Stimulated activated memory B cell treated with anti-CD40 and anti-IgM and Interleukin-4, amounts not matched to agents 10 μg/mL and 1 μg/mL and 100 μg/mL, for 72 hours (primary cell): Measurements from ENCODE around the gene KIF19.

Source experiments
- ATAC-seq: fragments of 150-1000 bp; cut with Tn5 transposase; 2 replicates; pipeline ENCODE4 v1.10.0; 2021
- H3K27ac Mint-ChIP-seq: one replicate; pipeline ENCODE4 v1.8.0; 2022; ENCODE audit warnings: mild to moderate bottlenecking, mixed read lengths
- H3K27me3 Mint-ChIP-seq: one replicate; pipeline ENCODE4 v1.8.0; 2022; ENCODE audit warnings: mixed read lengths
- H3K36me3 Mint-ChIP-seq: one replicate; pipeline ENCODE4 v1.8.0; 2022; ENCODE audit warnings: mixed read lengths
- H3K4me1 Mint-ChIP-seq: one replicate; pipeline ENCODE4 v1.8.0; 2022; ENCODE audit warnings: mixed read lengths
- H3K4me3 Mint-ChIP-seq: one replicate; pipeline ENCODE4 v1.8.0; 2022; ENCODE audit warnings: mild to moderate bottlenecking, moderate library complexity, mixed read lengths
- H3K9me3 Mint-ChIP-seq: one replicate; pipeline ENCODE4 v1.8.0; 2022; ENCODE audit warnings: mixed read lengths

KIF19 gene

GRCh38 chr17:74360899-74361229 lies 34.8 kb downstream of the KIF19 start:
- Mint-ChIP-seq H3K9me3 (no peaks in the 10 kb centered on the region), H3K36me3 (no peaks in the 10 kb centered on the region), H3K27me3 (peaks cover 64% of the 10 kb centered on the region), H3K27ac (no peak overlapping the region), H3K4me3 (no peak overlapping the region), H3K4me1 (no peaks in the 10 kb centered on the region)
- ATAC-seq: no peak

GRCh38 chr17:74361230-74362068 lies 35.4 kb downstream of the KIF19 start, which contains the start of gene BTBD17:
Gene BTBD17 (minus strand): TSS chr17:74361868. CDS start chr17:74361819, 49 bp downstream.
- Mint-ChIP-seq H3K9me3 (no peaks in the 10 kb centered on the region), H3K4me3 (no peak within 1 kb of the TSS), H3K4me1 (no peaks in the 10 kb centered on the region), H3K27ac (no peak within 1 kb of the TSS), H3K36me3 (no peaks in the 10 kb centered on the region), H3K27me3 (peaks cover 64% of the 10 kb centered on the region)
- ATAC-seq: peak; percentile 46

DNA sequence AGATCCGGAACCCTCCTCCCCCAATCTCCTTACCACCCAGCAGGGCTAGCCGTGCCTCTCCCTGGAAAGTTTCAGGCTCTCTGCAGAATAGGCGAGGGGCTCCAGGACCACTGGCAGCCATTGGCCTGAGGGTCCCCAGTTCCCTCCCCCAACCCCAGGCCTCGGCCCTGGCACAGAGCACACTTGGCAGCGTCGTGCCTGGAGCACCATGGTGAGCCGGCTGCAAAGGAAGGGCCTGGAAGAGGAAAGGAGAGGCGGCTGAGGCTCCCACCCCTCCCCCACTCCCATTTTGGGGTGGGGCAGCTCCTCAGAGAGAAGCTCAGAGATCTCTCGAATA lies 36.0 kb downstream of the KIF19 start:
- no peaks in the 10 kb centered on the region for H3K9me3 Mint-ChIP-seq
- no peak overlapping the region for H3K27ac Mint-ChIP-seq
- no peaks in the 10 kb centered on the region for H3K36me3 Mint-ChIP-seq
- H3K27me3 Mint-ChIP-seq: peaks cover 67% of the 10 kb centered on the region
- no peaks in the 10 kb centered on the region for H3K4me1 Mint-ChIP-seq
- ATAC-seq: no peak
- H3K4me3 Mint-ChIP-seq: no peak overlapping the region

- Mint-ChIP-seq H3K4me1 (peaks cover 1% of the 10 kb centered on the region), H3K27me3 (peaks cover 71% of the 10 kb centered on the region), H3K27ac (no peak overlapping the region), H3K36me3 (no peaks in the 10 kb centered on the region), H3K9me3 (no peaks in the 10 kb centered on the region), H3K4me3 (no peak overlapping the region)
- no peak for ATAC-seq
Measured at GRCh38 chr17:74362810-74363498, 36.9 kb downstream of the KIF19 start.

DNA sequence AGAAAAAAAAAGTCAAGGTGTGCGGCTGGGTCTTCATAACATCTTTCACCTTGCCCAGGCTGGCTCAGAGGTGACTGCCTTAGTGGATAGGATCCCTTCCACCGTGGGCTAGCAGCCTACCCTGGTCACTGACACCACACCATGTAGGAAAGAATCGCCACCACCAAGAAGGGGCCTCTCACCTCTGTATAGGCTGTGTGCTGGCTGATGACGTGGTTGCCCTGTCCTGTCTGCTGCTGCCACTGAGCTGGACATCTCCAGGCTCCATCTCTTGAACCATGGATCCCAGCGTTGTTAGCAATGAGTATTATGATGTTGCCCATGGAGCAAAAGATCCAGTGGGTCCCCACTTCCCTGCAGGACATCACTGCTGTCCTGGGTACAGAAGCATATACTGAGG lies 41.2 kb downstream of the KIF19 start, which contains the start of gene GPR142:
Gene GPR142 (plus strand): TSS at position 301 of the 400 bp plus-strand sequence. CDS start 2,035 bp downstream, outside the sequence.
- no peaks in the 10 kb centered on the region for H3K36me3 Mint-ChIP-seq
- H3K27me3 Mint-ChIP-seq: peaks cover 64% of the 10 kb centered on the region
- ATAC-seq: no peak
- no peaks in the 10 kb centered on the region for H3K9me3 Mint-ChIP-seq
- no peak within 1 kb of the TSS for H3K27ac Mint-ChIP-seq
- no peak within 1 kb of the TSS for H3K4me3 Mint-ChIP-seq
- H3K4me1 Mint-ChIP-seq: peaks cover 18% of the 10 kb centered on the region

DNA sequence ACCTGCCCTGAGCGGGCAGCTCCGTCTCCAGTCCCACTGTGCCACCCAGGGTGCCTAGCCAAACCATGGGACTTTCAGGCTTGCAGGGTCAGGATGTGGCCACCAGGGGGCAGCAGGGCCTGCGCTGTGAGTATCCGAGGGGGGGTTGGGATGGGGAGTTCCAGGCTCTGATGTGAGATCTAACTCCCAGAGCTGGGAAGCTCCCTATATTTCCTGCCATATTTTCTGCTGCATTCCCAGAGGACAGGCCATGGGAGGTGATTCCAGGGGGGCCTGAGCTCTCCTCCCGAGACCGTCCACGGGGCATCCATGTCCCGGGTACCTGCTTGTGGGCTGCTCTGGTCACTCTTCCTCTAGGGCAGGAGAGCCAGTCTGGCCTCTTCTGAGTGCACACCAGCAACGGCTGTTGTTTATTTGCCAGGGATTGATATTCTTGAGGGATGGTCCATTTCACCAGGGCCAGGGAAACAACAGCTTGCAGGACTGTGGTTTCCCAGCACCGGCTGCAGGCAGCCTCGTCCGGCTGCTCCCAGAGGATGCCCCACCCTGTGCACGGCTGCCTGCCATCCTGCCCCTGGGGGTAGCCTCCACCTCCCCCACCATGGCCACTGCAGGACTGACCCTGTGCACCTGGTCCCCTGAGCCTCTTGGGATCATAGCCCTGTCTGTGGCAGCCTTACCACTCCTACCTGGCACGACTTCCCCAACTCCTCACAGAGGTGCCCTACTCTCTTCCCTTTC lies 42.5 kb downstream of the KIF19 start:
- H3K36me3 Mint-ChIP-seq: no peaks in the 10 kb centered on the region
- H3K9me3 Mint-ChIP-seq: no peaks in the 10 kb centered on the region
- ATAC-seq: peak; percentile 63
- peaks cover 69% of the 10 kb centered on the region for H3K27me3 Mint-ChIP-seq
- H3K4me1 Mint-ChIP-seq: peaks cover 18% of the 10 kb centered on the region
- H3K4me3 Mint-ChIP-seq: no peak overlapping the region
- H3K27ac Mint-ChIP-seq: no peak overlapping the region

- peak overlapping the region; percentile 12 for H3K4me3 Mint-ChIP-seq
- no peaks in the 10 kb centered on the region for H3K9me3 Mint-ChIP-seq
- no peak overlapping the region for H3K27ac Mint-ChIP-seq
- H3K27me3 Mint-ChIP-seq: peaks cover 69% of the 10 kb centered on the region
- H3K36me3 Mint-ChIP-seq: no peaks in the 10 kb centered on the region
- peaks cover 18% of the 10 kb centered on the region for H3K4me1 Mint-ChIP-seq
- ATAC-seq: peak; percentile 44
Measured at GRCh38 chr17:74369221-74369620, 43.2 kb downstream of the KIF19 start.

- Mint-ChIP-seq H3K27me3 (peaks cover 69% of the 10 kb centered on the region), H3K9me3 (no peaks in the 10 kb centered on the region), H3K36me3 (no peaks in the 10 kb centered on the region), H3K27ac (no peak overlapping the region), H3K4me3 (no peak overlapping the region), H3K4me1 (peaks cover 18% of the 10 kb centered on the region)
- no peak for ATAC-seq
Measured at GRCh38 chr17:74369665-74370490, 43.9 kb downstream of the KIF19 start.

DNA sequence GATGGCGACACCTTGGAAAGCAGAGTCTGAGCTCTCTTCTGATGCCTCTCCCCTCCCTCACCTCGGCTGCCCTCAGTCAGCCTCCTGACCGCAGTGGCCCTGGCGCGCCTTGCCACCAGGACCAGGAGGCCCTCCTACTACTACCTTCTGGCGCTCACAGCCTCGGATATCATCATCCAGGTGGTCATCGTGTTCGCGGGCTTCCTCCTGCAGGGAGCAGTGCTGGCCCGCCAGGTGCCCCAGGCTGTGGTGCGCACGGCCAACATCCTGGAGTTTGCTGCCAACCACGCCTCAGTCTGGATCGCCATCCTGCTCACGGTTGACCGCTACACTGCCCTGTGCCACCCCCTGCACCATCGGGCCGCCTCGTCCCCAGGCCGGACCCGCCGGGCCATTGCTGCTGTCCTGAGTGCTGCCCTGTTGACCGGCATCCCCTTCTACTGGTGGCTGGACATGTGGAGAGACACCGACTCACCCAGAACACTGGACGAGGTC lies 45.7 kb downstream of the KIF19 start:
- Mint-ChIP-seq H3K4me3 (no peak overlapping the region), H3K9me3 (no peaks in the 10 kb centered on the region), H3K36me3 (no peaks in the 10 kb centered on the region), H3K27ac (no peak overlapping the region), H3K4me1 (peaks cover 18% of the 10 kb centered on the region), H3K27me3 (peaks cover 55% of the 10 kb centered on the region)
- no peak for ATAC-seq

GRCh38 chr17:74372426-74372825 lies 46.4 kb downstream of the KIF19 start:
- no peak overlapping the region for H3K27ac Mint-ChIP-seq
- H3K27me3 Mint-ChIP-seq: peaks cover 47% of the 10 kb centered on the region
- no peak for ATAC-seq
- H3K4me1 Mint-ChIP-seq: peaks cover 18% of the 10 kb centered on the region
- no peaks in the 10 kb centered on the region for H3K36me3 Mint-ChIP-seq
- no peak overlapping the region for H3K4me3 Mint-ChIP-seq
- no peaks in the 10 kb centered on the region for H3K9me3 Mint-ChIP-seq

- H3K4me1 Mint-ChIP-seq: peaks cover 6% of the 10 kb centered on the region
- H3K27me3 Mint-ChIP-seq: peaks cover 47% of the 10 kb centered on the region
- no peak overlapping the region for H3K27ac Mint-ChIP-seq
- no peaks in the 10 kb centered on the region for H3K9me3 Mint-ChIP-seq
- no peaks in the 10 kb centered on the region for H3K36me3 Mint-ChIP-seq
- no peak overlapping the region for H3K4me3 Mint-ChIP-seq
- no peak for ATAC-seq
Measured at GRCh38 chr17:74373838-74374606, 48.0 kb downstream of the KIF19 start.

DNA sequence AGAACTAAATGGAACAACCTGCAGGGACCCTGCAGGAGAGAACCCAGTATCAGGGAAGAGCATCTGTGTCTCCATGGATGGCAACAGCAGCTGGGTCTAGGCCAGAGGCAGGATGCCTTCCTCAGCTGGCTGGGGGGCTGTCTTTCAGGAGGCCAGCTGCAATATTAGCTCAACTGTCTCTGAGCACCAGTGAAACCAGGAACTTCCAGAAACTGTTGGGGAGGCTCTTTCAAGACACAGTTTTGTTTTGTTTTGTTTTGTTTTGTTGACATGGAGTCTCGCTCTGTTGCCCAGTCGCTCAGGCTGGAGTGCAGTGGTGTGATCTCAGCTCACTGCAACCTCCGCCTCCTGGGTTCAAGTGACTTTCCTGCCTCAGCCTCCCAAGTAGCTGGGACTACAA lies 48.8 kb downstream of the KIF19 start:
- peaks cover 39% of the 10 kb centered on the region for H3K27me3 Mint-ChIP-seq
- ATAC-seq: no peak
- no peak overlapping the region for H3K27ac Mint-ChIP-seq
- H3K4me3 Mint-ChIP-seq: no peak overlapping the region
- H3K4me1 Mint-ChIP-seq: no peaks in the 10 kb centered on the region
- no peaks in the 10 kb centered on the region for H3K36me3 Mint-ChIP-seq
- H3K9me3 Mint-ChIP-seq: no peaks in the 10 kb centered on the region

- H3K4me1 Mint-ChIP-seq: no peaks in the 10 kb centered on the region
- peak; percentile 87 for ATAC-seq
- no peaks in the 10 kb centered on the region for H3K9me3 Mint-ChIP-seq
- H3K36me3 Mint-ChIP-seq: no peaks in the 10 kb centered on the region
- peaks cover 22% of the 10 kb centered on the region for H3K27me3 Mint-ChIP-seq
- no peak overlapping the region for H3K4me3 Mint-ChIP-seq
- H3K27ac Mint-ChIP-seq: no peak overlapping the region
Measured at GRCh38 chr17:74379495-74380085, 53.6 kb downstream of the KIF19 start.
